Keratinocyte (primary cell): Measurements from ENCODE around the gene AQR. TPM values are rescaled to one million over a fixed set of nuclear protein-coding genes. Genes with fewer than 3 reads are reported as not detected.

Experiments
- DNase-seq: peaks from one replicate; pipeline ENCODE4 v3.0.0-alpha.2; 2011; ENCODE audit warnings: low read depth, missing footprints, low spot score
- FAIRE-seq: peaks from 2 replicates; lab custom pipeline; 2011; peaks lifted over from hg19 to GRCh38; lab: Jason Lieb, UNC
- H2AFZ ChIP-seq: 2 replicates; pipeline ENCODE4 v1.6.0; 2012; ENCODE audit warnings: low read length, control low read depth, inconsistent platforms; ENCODE audit not compliant: control insufficient read depth
- H3K27ac ChIP-seq: 2 replicates; pipeline ENCODE4 v1.5.1; 2011; ENCODE audit warnings: low read length; ENCODE audit not compliant: control insufficient read depth, insufficient read depth
- H3K27me3 ChIP-seq: 3 replicates; pipeline ENCODE4 v1.6.0; 2011; ENCODE audit warnings: low read length; ENCODE audit not compliant: control insufficient read depth, insufficient read depth; ENCODE audit errors: extremely low read depth
- H3K36me3 ChIP-seq, 2 experiments: 2 replicates in 1 of 2; 3 replicates in 1 of 2; pipeline ENCODE4 v1.5.1; 2011; ENCODE audit warnings: low read length in 2 of 2, mild to moderate bottlenecking in 1 of 2; ENCODE audit not compliant: control insufficient read depth in 2 of 2, insufficient read depth in 2 of 2; ENCODE audit errors: extremely low read depth in 1 of 2
- H3K4me1 ChIP-seq: 3 replicates; pipeline ENCODE4 v1.5.1; 2011; ENCODE audit warnings: low read length; ENCODE audit not compliant: control insufficient read depth, insufficient read depth; ENCODE audit errors: extremely low read depth
- H3K4me2 ChIP-seq: 3 replicates; pipeline ENCODE4 v1.6.0; 2011; ENCODE audit warnings: low read depth, low read length; ENCODE audit not compliant: control insufficient read depth, insufficient read depth; ENCODE audit errors: extremely low read depth
- H3K4me3 ChIP-seq, 3 experiments: fragments of 200-600 bp in 1 of 3; sonication (generic) in 1 of 3; 2 replicates in 2 of 3; 3 replicates in 1 of 3; pipeline ENCODE4 v1.5.1; 2011 to 2016; ENCODE audit warnings: low read length in 3 of 3, mild to moderate bottlenecking in 3 of 3, control low read depth in 2 of 3, inconsistent platforms in 1 of 3, low read depth in 1 of 3, mixed read lengths in 1 of 3, mixed run types in 1 of 3, moderate library complexity in 1 of 3; ENCODE audit not compliant: control insufficient read depth in 2 of 3, insufficient read depth in 2 of 3; ENCODE audit errors: extremely low read depth in 1 of 3
- H3K79me2 ChIP-seq: 2 replicates; pipeline ENCODE4 v1.6.0; 2012; ENCODE audit warnings: low read length; ENCODE audit not compliant: control insufficient read depth, insufficient read depth
- H3K9ac ChIP-seq: 3 replicates; pipeline ENCODE4 v1.6.0; 2011; ENCODE audit warnings: low read length; ENCODE audit not compliant: control insufficient read depth, insufficient read depth; ENCODE audit errors: extremely low read depth
- H3K9me1 ChIP-seq: 3 replicates; pipeline ENCODE4 v1.6.0; 2011; ENCODE audit warnings: low read length; ENCODE audit not compliant: control insufficient read depth, insufficient read depth; ENCODE audit errors: extremely low read depth
- H3K9me3 ChIP-seq: 2 replicates; pipeline ENCODE4 v1.5.1; 2012; ENCODE audit warnings: low read depth, low read length; ENCODE audit not compliant: control insufficient read depth
- H4K20me1 ChIP-seq: 3 replicates; pipeline ENCODE4 v1.6.0; 2011; ENCODE audit warnings: low read length; ENCODE audit not compliant: control insufficient read depth, insufficient read depth; ENCODE audit errors: extremely low read depth
- CTCF ChIP-seq, 3 experiments: IDR thresholded peaks in 1 of 3; conservative IDR thresholded peaks in 1 of 3; optimal IDR thresholded peaks in 1 of 3; 2 replicates in 2 of 3; 3 replicates in 1 of 3; pipeline versions ENCODE3 to v1.5.1; 2011; ENCODE audit warnings: low read length in 3 of 3, mild to moderate bottlenecking in 3 of 3, moderate library complexity in 2 of 3, control low read depth in 1 of 3, inconsistent platforms in 1 of 3; ENCODE audit not compliant: insufficient read depth in 2 of 3; ENCODE audit errors: extremely low read depth in 1 of 3
- EZH2 ChIP-seq: IDR thresholded peaks from one replicate; pipeline ENCODE4 v1.6.1; 2012; ENCODE audit warnings: inconsistent platforms, mild to moderate bottlenecking, low read length, moderate library complexity
- dilution Hi-C: fragments of 300-500 bp; cut with MboI; formaldehyde crosslinking; loops from one replicate; pipeline ENCODE4 v1.7.0; 2020; ENCODE audit warnings: low sequenced_read_pairs; ENCODE audit not compliant: extremely low pct_ligation_motif_present
- polyA plus RNA-seq, 5 experiments: library from polyadenylated mRNA; depleted of rRNA in 3 of 5; stranded (reverse) in 3 of 5; stranded (forward) in 1 of 5; unstranded in 1 of 5; fragments of >200 nt; gene quantifications; 1 replicate in 1 of 5; 2 replicates in 3 of 5; 3 replicates in 1 of 5; pipeline versions ENCODE4 v1.2.1 to v1.2.3, GENCODE V29; 2011 to 2012; ENCODE audit warnings: missing spikeins in 2 of 5, low read depth in 1 of 5, low replicate concordance in 1 of 5

The AQR gene
- polyA plus RNA-seq, 1 donor (not counting 4 experiments of a cell fraction or from before 2014, with no cell fraction given): 28.2 TPM

GRCh38 chr15:34883042-34883441, 86.5 kb downstream of the AQR start:
- no peak overlapping the region for H3K4me2 ChIP-seq
- no peaks in the 10 kb centered on the region for H3K9me1 ChIP-seq
- no peaks in the 10 kb centered on the region for H3K27me3 ChIP-seq
- H3K79me2 ChIP-seq: no peaks in the 10 kb centered on the region
- H2AFZ ChIP-seq: no peak overlapping the region
- FAIRE-seq (no peak), DNase-seq (no peak)
- H3K4me1 ChIP-seq: no peaks in the 10 kb centered on the region
- no peak overlapping the region for H3K27ac ChIP-seq
- H3K4me3 ChIP-seq: no peak overlapping the region
- no peaks in the 10 kb centered on the region for H4K20me1 ChIP-seq
- no peaks in the 10 kb centered on the region for H3K9me3 ChIP-seq
- peaks cover 4% of the 10 kb centered on the region in 2 experiments for H3K36me3 ChIP-seq
- dilution Hi-C loops: no loop called here
- no peak overlapping the region for H3K9ac ChIP-seq
- no peak for TF ChIP-seq CTCF (optimal IDR thresholded peaks at IDR 0.05 in 1 of 3, IDR thresholded peaks at IDR 0.05 in 1 of 3, conservative IDR thresholded peaks at IDR 0.05 in 1 of 3; ENCODE audit: extremely low read depth in 1 of 3, insufficient read depth in 2 of 3, low read length in 3 of 3)
- no peak for TF ChIP-seq EZH2

GRCh38 chr15:34879107-34879506, 90.4 kb downstream of the AQR start:
- Histone ChIP-seq H3K9me3 (no peaks in the 10 kb centered on the region), H3K4me1 (no peaks in the 10 kb centered on the region), H3K4me2 (no peak overlapping the region), H3K79me2 (no peaks in the 10 kb centered on the region), H3K9ac (no peak overlapping the region), H2AFZ (no peak overlapping the region), H3K9me1 (no peaks in the 10 kb centered on the region), H3K4me3 (no peak overlapping the region), H4K20me1 (no peaks in the 10 kb centered on the region), H3K27ac (no peak overlapping the region), H3K27me3 (no peaks in the 10 kb centered on the region), H3K36me3 (peaks cover 4 to 9% of the 10 kb centered on the region in 2 experiments)
- dilution Hi-C loops: no loop called here
- DNase-seq: no peak
- TF ChIP-seq EZH2 (no peak), CTCF (optimal IDR thresholded peaks at IDR 0.05 in 1 of 3, IDR thresholded peaks at IDR 0.05 in 1 of 3, conservative IDR thresholded peaks at IDR 0.05 in 1 of 3; ENCODE audit: extremely low read depth in 1 of 3, insufficient read depth in 2 of 3, low read length in 3 of 3) (no peak)
- FAIRE-seq: no peak
